HCT116 (cell line): ENCODE measurements around the gene ELF3. TPM values are rescaled to one million over a fixed set of nuclear protein-coding genes. Genes with fewer than 3 reads are reported as not detected.

Experiments used
- ATAC-seq: fragments of 200-7000 bp; cut with Tn5 transposase; 2 replicates; pipeline ENCODE4 v1.9.1; 2020; ENCODE audit warnings: mild to moderate bottlenecking, moderate library complexity
- BruUV-seq: library from RNA; stranded (reverse); fragments of 400-500 nt; replicated peaks from 2 replicates; lab custom pipeline; 2021; lab: Mats Ljungman, UMichigan
- CTCF ChIA-PET: fragments of 300-600 bp; sonication (Branson Sonifier 250); formaldehyde crosslinking; loops from one replicate; lab custom pipeline; 2021; ENCODE audit warnings: antibody characterized with exemption; lab: Charles Lee
- POLR2A ChIA-PET: fragments of 300-600, 350-600 bp; sonication (Branson Sonifier 250); formaldehyde crosslinking; loops from one replicate; lab custom pipeline; 2021; ENCODE audit warnings: antibody characterized with exemption; lab: Charles Lee
- RAD21 ChIA-PET, 2 experiments: fragments of 300-600 bp; sonication (Branson Sonifier 250); formaldehyde crosslinking; loops; one replicate each; lab custom pipeline; 2023; ENCODE audit warnings: low total read pairs in 2 of 2; ENCODE audit not compliant: uncharacterized antibody in 2 of 2, unreplicated experiment in 2 of 2, low non-redundant PET in 1 of 2; lab: Charles Lee
- DNase-seq: peaks from one replicate; pipeline ENCODE4 v3.0.0-alpha.2; 2010; ENCODE audit warnings: low read depth, low spot score
- H2AFZ ChIP-seq: fragments of 200-600 bp; shearing (Covaris generic), sonication (generic); 2 replicates; pipeline ENCODE4 v1.6.1; 2017; ENCODE audit warnings: low read depth, mixed run types, mixed read lengths, antibody characterized with exemption, low read length; ENCODE audit not compliant: poor library complexity, severe bottlenecking
- H3K27ac ChIP-seq: 2 replicates; pipeline ENCODE4 v1.5.1; 2012; ENCODE audit warnings: low read depth, low read length
- H3K27me3 ChIP-seq: fragments of 200-600 bp; sonication (generic); 2 replicates; pipeline ENCODE4 v1.6.1; 2016; ENCODE audit warnings: mixed run types, low read length, mixed read lengths; ENCODE audit not compliant: insufficient read depth
- H3K36me3 ChIP-seq, 2 experiments: fragments of 200-500 bp in 1 of 2; fragments of 200-600 bp in 1 of 2; sonication (Bioruptor generic) in 1 of 2; sonication (generic) in 1 of 2; 2 replicates each; pipeline versions ENCODE4 v1.5.1 to v1.6.1; 2014 to 2016; ENCODE audit warnings: low read length in 2 of 2, inconsistent platforms in 1 of 2, mixed read lengths in 1 of 2, mixed run types in 1 of 2; ENCODE audit not compliant: insufficient read depth in 2 of 2, control insufficient read depth in 1 of 2
- H3K4me1 ChIP-seq, 2 experiments: fragments of 200-600 bp in 1 of 2; sonication (generic) in 1 of 2; 2 replicates each; pipeline versions ENCODE4 v1.5.1 to v1.6.1; 2012 to 2017; ENCODE audit warnings: low read length in 2 of 2, inconsistent platforms in 1 of 2, mild to moderate bottlenecking in 1 of 2, mixed read lengths in 1 of 2, mixed run types in 1 of 2, moderate library complexity in 1 of 2; ENCODE audit not compliant: insufficient read depth in 2 of 2, control insufficient read depth in 1 of 2
- H3K4me2 ChIP-seq: fragments of 200-600 bp; sonication (generic); 2 replicates; pipeline ENCODE4 v1.6.1; 2017; ENCODE audit warnings: mixed run types, low read length, mixed read lengths
- H3K4me3 ChIP-seq, 2 experiments: fragments of 200-600 bp in 1 of 2; sonication (generic) in 1 of 2; replicated peaks in 1 of 2; 2 replicates each; pipeline ENCODE4 v1.5.1; 2011 to 2016; ENCODE audit warnings: low read length in 2 of 2, control low read depth in 1 of 2, low read depth in 1 of 2, mild to moderate bottlenecking in 1 of 2, mixed read lengths in 1 of 2, mixed run types in 1 of 2
- H3K79me2 ChIP-seq: fragments of 200-600 bp; sonication (generic); 2 replicates; pipeline ENCODE4 v1.6.1; 2017; ENCODE audit warnings: mild to moderate bottlenecking, mixed run types, low read length, moderate library complexity, mixed read lengths; ENCODE audit not compliant: insufficient read depth
- H3K9ac ChIP-seq: fragments of 200-600 bp; sonication (generic); 2 replicates; pipeline ENCODE4 v1.6.1; 2016; ENCODE audit warnings: low read length, mixed read lengths
- H3K9me2 ChIP-seq: fragments of 200-600 bp; sonication (generic), shearing (Covaris generic); 2 replicates; pipeline ENCODE4 v1.6.1; 2017; ENCODE audit warnings: mixed run types, mild to moderate bottlenecking, moderate library complexity; ENCODE audit not compliant: insufficient read depth
- H3K9me3 ChIP-seq, 2 experiments: fragments of 200-500 bp in 1 of 2; fragments of 200-600 bp in 1 of 2; sonication (Bioruptor generic) in 1 of 2; sonication (generic) in 1 of 2; 2 replicates each; pipeline ENCODE4 v1.6.1; 2014 to 2017; ENCODE audit warnings: low read length in 2 of 2, mixed read lengths in 2 of 2, inconsistent platforms in 1 of 2, low read depth in 1 of 2, mild to moderate bottlenecking in 1 of 2, mixed run types in 1 of 2, moderate library complexity in 1 of 2; ENCODE audit not compliant: control insufficient read depth in 1 of 2, insufficient read depth in 1 of 2
- H4K20me1 ChIP-seq: fragments of 200-600 bp; sonication (generic), shearing (Covaris generic); 2 replicates; pipeline ENCODE4 v1.6.1; 2017; ENCODE audit warnings: mixed run types, mild to moderate bottlenecking, moderate library complexity; ENCODE audit not compliant: insufficient read depth
- CBX3 ChIP-seq: IDR thresholded peaks from 2 replicates; pipeline ENCODE4 v1.6.1; 2012; ENCODE audit warnings: low read depth
- EGR1 ChIP-seq: IDR thresholded peaks from 2 replicates; pipeline ENCODE4 v1.6.1; 2012; ENCODE audit warnings: low read depth
- EZH2 ChIP-seq: fragments of 200-600 bp; sonication (generic); IDR thresholded peaks from 2 replicates; pipeline ENCODE4 v1.6.1; 2017; ENCODE audit warnings: antibody characterized with exemption, mixed run types
- FOSL1 ChIP-seq: IDR thresholded peaks from 2 replicates; pipeline ENCODE4 v1.6.1; 2012; ENCODE audit warnings: low read depth
- POLR2A ChIP-seq: IDR thresholded peaks from 2 replicates; pipeline ENCODE4 v1.7.0; 2011; ENCODE audit warnings: borderline replicate concordance; ENCODE audit not compliant: insufficient read depth, insufficient read length; ENCODE audit errors: extremely low read depth
- SRF ChIP-seq: IDR thresholded peaks from 2 replicates; pipeline ENCODE4 v1.6.1; 2012; ENCODE audit warnings: low read depth
- YY1 ChIP-seq: IDR thresholded peaks from 2 replicates; pipeline ENCODE4 v1.6.1; 2011; ENCODE audit warnings: low read length, low read depth, moderate library complexity, mild to moderate bottlenecking; ENCODE audit not compliant: insufficient replicate concordance; ENCODE audit errors: extremely low read depth
- ZFX ChIP-seq: fragments of 450-650 bp; IDR thresholded peaks from 2 replicates; pipeline ENCODE4 v1.6.1; 2017
- intact Hi-C: fragments of 100-400 bp; cut with micrococcal nuclease; formaldehyde crosslinking; loops from 2 replicates; pipeline ENCODE4 v1.10.0; 2022
- total RNA-seq: library from RNA; stranded (reverse); gene quantifications from one replicate; pipeline ENCODE4 v1.2.1, GENCODE V29; 2021; ENCODE audit not compliant: unreplicated experiment
- TF ChIP-seq, protein P1 (sequence below): IDR thresholded peaks from 2 replicates; pipeline ENCODE4 v1.6.1; 2012
- TF ChIP-seq, protein P2 (sequence below): IDR thresholded peaks from 2 replicates; pipeline ENCODE4 v1.6.1; 2012; ENCODE audit warnings: low read depth
- TF ChIP-seq, protein P3 (sequence below), 3 experiments: fragments of 200-600 bp in 1 of 3; sonication (generic) in 1 of 3; IDR thresholded peaks in 2 of 3; conservative IDR thresholded peaks in 1 of 3; 2 replicates each; pipeline ENCODE4 v1.5.1; 2012 to 2017; ENCODE audit warnings: low read depth in 2 of 3, low read length in 2 of 3, antibody characterized with exemption in 1 of 3, borderline replicate concordance in 1 of 3, control low read depth in 1 of 3, mild to moderate bottlenecking in 1 of 3, mixed read lengths in 1 of 3, mixed run types in 1 of 3, moderate library complexity in 1 of 3; ENCODE audit not compliant: insufficient read depth in 1 of 3

The ELF3 gene
- total RNA-seq, 1 experiment from 2014 or later, result 200 TPM

- Histone ChIP-seq H3K79me2 (peaks cover 41% of the 10 kb centered on the region), H3K9me2 (no peaks in the 10 kb centered on the region), H3K27me3 (no peaks in the 10 kb centered on the region), H3K9me3 (no peaks in the 10 kb centered on the region), H3K4me1 (peaks cover 5 to 23% of the 10 kb centered on the region in 2 experiments), H3K27ac (peak overlapping the region; percentile 90), H3K4me2 (peak overlapping the region; percentile 88), H4K20me1 (no peaks in the 10 kb centered on the region), H3K36me3 (0 out of 4 replicates have a peak, but pooled peaks cover 0 to 3% of the 10 kb centered on the region in 2 experiments), H2AFZ (peak overlapping the region; percentile 80)
- intact Hi-C loops, result no loop called here
- ChIA-PET RAD21 (no interaction called here), CTCF (interaction anchor here (1.0 to 4.1 kb wide), 6 partner anchors 18 to 547 kb away, joined by 3 to 19 read pairs (median 4); partner anchors contain the start of gene ELF3), POLR2A (no interaction called here)
- peak; percentile 48 for ATAC-seq
- BruUV-seq, result no TSS peak
- TF ChIP-seq YY1 (no peak), EGR1 (peak; percentile 82)
- TF ChIP-seq, all 23 proteins: peak for 1
- H3K9ac ChIP-seq, result peak overlapping the region; percentile 92
- peak overlapping the region; percentile 89 to 98 for H3K4me3 ChIP-seq
- no peak for DNase-seq
These were observed 28.2 kb upstream of the ELF3 start for GRCh38 chr1:201982082-201982622.

GRCh38 chr1:201982623-201983379 is 27.6 kb upstream of the ELF3 start, which contains the start of gene RNPEP:
Gene RNPEP (plus strand): TSS chr1:201982648. CDS start chr1:201982667, 19 bp downstream.
- RAD21 ChIA-PET, result no interaction called here
- DNase-seq, result peak; percentile 51
- peak within 1 kb of the TSS; percentile 92 for H3K9ac ChIP-seq
- TF ChIP-seq POLR2A (peak; percentile 40), ZFX (peak; percentile 97), CBX3 (peak; percentile 37; the same call in 1 of the 2 replicates), FOSL1 (no peak), YY1 (peak; percentile 59), SRF (no peak), EZH2 (no peak)
- TF ChIP-seq, protein P1, sequence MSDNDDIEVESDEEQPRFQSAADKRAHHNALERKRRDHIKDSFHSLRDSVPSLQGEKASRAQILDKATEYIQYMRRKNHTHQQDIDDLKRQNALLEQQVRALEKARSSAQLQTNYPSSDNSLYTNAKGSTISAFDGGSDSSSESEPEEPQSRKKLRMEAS, result peak; percentile 51
- TF ChIP-seq, protein P2, sequence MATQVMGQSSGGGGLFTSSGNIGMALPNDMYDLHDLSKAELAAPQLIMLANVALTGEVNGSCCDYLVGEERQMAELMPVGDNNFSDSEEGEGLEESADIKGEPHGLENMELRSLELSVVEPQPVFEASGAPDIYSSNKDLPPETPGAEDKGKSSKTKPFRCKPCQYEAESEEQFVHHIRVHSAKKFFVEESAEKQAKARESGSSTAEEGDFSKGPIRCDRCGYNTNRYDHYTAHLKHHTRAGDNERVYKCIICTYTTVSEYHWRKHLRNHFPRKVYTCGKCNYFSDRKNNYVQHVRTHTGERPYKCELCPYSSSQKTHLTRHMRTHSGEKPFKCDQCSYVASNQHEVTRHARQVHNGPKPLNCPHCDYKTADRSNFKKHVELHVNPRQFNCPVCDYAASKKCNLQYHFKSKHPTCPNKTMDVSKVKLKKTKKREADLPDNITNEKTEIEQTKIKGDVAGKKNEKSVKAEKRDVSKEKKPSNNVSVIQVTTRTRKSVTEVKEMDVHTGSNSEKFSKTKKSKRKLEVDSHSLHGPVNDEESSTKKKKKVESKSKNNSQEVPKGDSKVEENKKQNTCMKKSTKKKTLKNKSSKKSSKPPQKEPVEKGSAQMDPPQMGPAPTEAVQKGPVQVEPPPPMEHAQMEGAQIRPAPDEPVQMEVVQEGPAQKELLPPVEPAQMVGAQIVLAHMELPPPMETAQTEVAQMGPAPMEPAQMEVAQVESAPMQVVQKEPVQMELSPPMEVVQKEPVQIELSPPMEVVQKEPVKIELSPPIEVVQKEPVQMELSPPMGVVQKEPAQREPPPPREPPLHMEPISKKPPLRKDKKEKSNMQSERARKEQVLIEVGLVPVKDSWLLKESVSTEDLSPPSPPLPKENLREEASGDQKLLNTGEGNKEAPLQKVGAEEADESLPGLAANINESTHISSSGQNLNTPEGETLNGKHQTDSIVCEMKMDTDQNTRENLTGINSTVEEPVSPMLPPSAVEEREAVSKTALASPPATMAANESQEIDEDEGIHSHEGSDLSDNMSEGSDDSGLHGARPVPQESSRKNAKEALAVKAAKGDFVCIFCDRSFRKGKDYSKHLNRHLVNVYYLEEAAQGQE, result no peak
- TF ChIP-seq, protein P3, sequence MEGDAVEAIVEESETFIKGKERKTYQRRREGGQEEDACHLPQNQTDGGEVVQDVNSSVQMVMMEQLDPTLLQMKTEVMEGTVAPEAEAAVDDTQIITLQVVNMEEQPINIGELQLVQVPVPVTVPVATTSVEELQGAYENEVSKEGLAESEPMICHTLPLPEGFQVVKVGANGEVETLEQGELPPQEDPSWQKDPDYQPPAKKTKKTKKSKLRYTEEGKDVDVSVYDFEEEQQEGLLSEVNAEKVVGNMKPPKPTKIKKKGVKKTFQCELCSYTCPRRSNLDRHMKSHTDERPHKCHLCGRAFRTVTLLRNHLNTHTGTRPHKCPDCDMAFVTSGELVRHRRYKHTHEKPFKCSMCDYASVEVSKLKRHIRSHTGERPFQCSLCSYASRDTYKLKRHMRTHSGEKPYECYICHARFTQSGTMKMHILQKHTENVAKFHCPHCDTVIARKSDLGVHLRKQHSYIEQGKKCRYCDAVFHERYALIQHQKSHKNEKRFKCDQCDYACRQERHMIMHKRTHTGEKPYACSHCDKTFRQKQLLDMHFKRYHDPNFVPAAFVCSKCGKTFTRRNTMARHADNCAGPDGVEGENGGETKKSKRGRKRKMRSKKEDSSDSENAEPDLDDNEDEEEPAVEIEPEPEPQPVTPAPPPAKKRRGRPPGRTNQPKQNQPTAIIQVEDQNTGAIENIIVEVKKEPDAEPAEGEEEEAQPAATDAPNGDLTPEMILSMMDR (IDR thresholded peaks at IDR 0.05 in 2 of 3, conservative IDR thresholded peaks at IDR 0.05 in 1 of 3; ENCODE audit: borderline replicate concordance in 1 of 3, insufficient read depth in 1 of 3, low read depth in 2 of 3, low read length in 2 of 3), result 0 out of 6 replicates have a peak, but pooled peaks of 1 of the 3 experiments have one; percentile 5

More at GRCh38 chr1:201982623-201983379, 27.6 kb upstream of the ELF3 start, which contains the start of gene RNPEP:
- ChIA-PET POLR2A (interaction anchor here (0.8 to 2.9 kb wide), 3 partner anchors 27 to 269 kb away, joined by 3 to 12 read pairs (median 3); partner anchors contain the start of gene ELF3), CTCF (interaction anchor here (0.9 to 4.1 kb wide), 6 partner anchors 17 to 136 kb away, joined by 3 to 19 read pairs (median 4); partner anchors contain the start of gene ELF3)
- no TSS peak for BruUV-seq
- H3K4me1 ChIP-seq, result peaks cover 5 to 23% of the 10 kb centered on the region in 2 experiments
- peak within 1 kb of the TSS; percentile 90 for H3K27ac ChIP-seq
- peaks cover 42% of the 10 kb centered on the region for H3K79me2 ChIP-seq
- no peaks in the 10 kb centered on the region for H3K27me3 ChIP-seq
- H3K36me3 ChIP-seq, result 0 out of 4 replicates have a peak, but pooled peaks cover 0 to 3% of the 10 kb centered on the region in 2 experiments
- no peaks in the 10 kb centered on the region for H4K20me1 ChIP-seq
- peak within 1 kb of the TSS; percentile 80 for H2AFZ ChIP-seq
- no peaks in the 10 kb centered on the region for H3K9me3 ChIP-seq
- ATAC-seq, result peak; percentile 81
- no peaks in the 10 kb centered on the region for H3K9me2 ChIP-seq
- H3K4me3 ChIP-seq, result peak within 1 kb of the TSS; percentile 89 to 98
- H3K4me2 ChIP-seq, result peak within 1 kb of the TSS; percentile 88
- intact Hi-C loops, result no loop called here
